Natural killer cell (primary cell): ENCODE results near the gene TMC4. TPM values are rescaled to one million over a fixed set of nuclear protein-coding genes. Genes with fewer than 3 reads are reported as not detected.

Experiments used
- ATAC-seq, 3 donors: fragments of 150-1000 bp in 2 of 3; fragments of 200-7000 bp in 1 of 3; cut with Tn5 transposase; 1 replicate in 1 of 3; 2 replicates in 2 of 3; pipeline ENCODE4 v1.10.0; 2021; ENCODE audit warnings: mild to moderate bottlenecking in 2 of 3, moderate library complexity in 2 of 3
- DNase-seq, 2 donors: peaks; one replicate each; pipeline versions ENCODE4 v3.0.0 to v3.0.0-alpha.2; 2013 to 2021; ENCODE audit warnings: mixed read lengths in 1 of 2
- H3K27ac ChIP-seq: one replicate; pipeline ENCODE4 v1.5.1; 2013; ENCODE audit warnings: mild to moderate bottlenecking, low read length
- H3K27me3 ChIP-seq: one replicate; pipeline ENCODE4 v1.6.1; 2013; ENCODE audit warnings: low read length; ENCODE audit not compliant: control insufficient read depth, insufficient read depth
- H3K36me3 ChIP-seq: one replicate; pipeline ENCODE4 v1.6.1; 2013; ENCODE audit warnings: low read length; ENCODE audit not compliant: control insufficient read depth, insufficient read depth
- H3K4me1 ChIP-seq: one replicate; pipeline ENCODE4 v1.6.1; 2013; ENCODE audit warnings: low read length; ENCODE audit not compliant: control insufficient read depth, insufficient read depth
- H3K4me3 ChIP-seq: one replicate; pipeline ENCODE4 v1.5.1; 2013; ENCODE audit warnings: low read length
- H3K9me3 ChIP-seq: one replicate; pipeline ENCODE4 v1.6.1; 2013; ENCODE audit warnings: low read length; ENCODE audit not compliant: control insufficient read depth, insufficient read depth
- H3K27ac Mint-ChIP-seq, 2 donors: one replicate each; pipeline ENCODE4 v1.8.0; 2022; ENCODE audit warnings: mild to moderate bottlenecking in 2 of 2, mixed read lengths in 2 of 2, moderate library complexity in 1 of 2
- H3K27me3 Mint-ChIP-seq, 2 donors: one replicate each; pipeline ENCODE4 v1.8.0; 2022; ENCODE audit warnings: low read depth in 2 of 2, mixed read lengths in 2 of 2
- H3K36me3 Mint-ChIP-seq: one replicate; pipeline ENCODE4 v1.8.0; 2022; ENCODE audit warnings: mixed read lengths
- H3K4me1 Mint-ChIP-seq, 2 donors: one replicate each; pipeline ENCODE4 v1.8.0; 2022; ENCODE audit warnings: mixed read lengths in 2 of 2
- H3K4me3 Mint-ChIP-seq: one replicate; pipeline ENCODE4 v1.8.0; 2022; ENCODE audit warnings: mild to moderate bottlenecking, moderate library complexity, mixed read lengths
- H3K9me3 Mint-ChIP-seq, 2 donors: one replicate each; pipeline ENCODE4 v1.8.0; 2022; ENCODE audit warnings: mixed read lengths in 2 of 2
- CTCF ChIP-seq: fragments of 200-600 bp; IDR thresholded peaks from one replicate; pipeline ENCODE4 v1.8.0; 2022; ENCODE audit warnings: antibody characterized with exemption
- WGBS: methylation state at CpG from one replicate; pipeline ENCODE4 v1.1.7; 2013; ENCODE audit warnings: missing lambda C conversion rate; ENCODE audit not compliant: insufficient coverage; 5-methylcytosine and 5-hydroxymethylcytosine counted together
- intact Hi-C: fragments of 100-400 bp; cut with micrococcal nuclease; formaldehyde crosslinking; loops from one replicate; pipeline ENCODE4 v1.14.2; 2022
- total RNA-seq, 4 donors: library from RNA; stranded (reverse); fragments of 120-200 nt in 1 of 4; gene quantifications; one replicate each; pipeline versions ENCODE4 v1.2.3 to v1.2.4, GENCODE V29; 2013 to 2022

TMC4 gene
- total RNA-seq, 3 donors from 2014 or later (not counting 1 experiment from before 2014, with no cell fraction given), result 7.2 to 8.2 (median 7.5) TPM

DNA sequence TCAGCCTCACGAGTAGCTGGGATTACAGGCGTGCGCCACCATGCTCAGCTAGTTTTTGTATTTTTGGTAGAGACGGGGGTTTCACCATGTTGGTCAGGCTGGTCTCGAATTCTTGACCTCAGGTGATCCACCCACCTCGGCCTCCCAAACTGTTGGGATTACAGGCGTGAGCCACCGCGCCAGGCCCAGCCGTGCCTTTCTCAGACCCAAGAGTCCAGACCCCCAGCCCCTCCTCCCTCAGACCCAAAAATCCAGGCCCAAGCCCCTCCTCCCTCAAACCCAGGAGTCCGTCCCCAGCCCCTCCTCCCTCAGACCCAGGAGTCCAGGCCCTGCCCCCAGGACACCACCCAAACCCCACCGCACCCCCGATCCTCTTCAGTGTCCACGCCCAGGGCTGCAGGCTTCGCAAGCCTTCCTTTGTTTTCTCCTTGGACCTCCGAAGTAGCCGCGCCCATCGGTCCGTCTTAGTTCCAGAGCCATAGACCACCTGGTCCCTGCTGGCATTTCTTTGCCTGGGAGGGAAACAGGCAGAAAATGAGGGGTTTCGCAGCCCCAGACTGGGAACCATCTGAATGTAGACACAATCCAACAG is 3.7 kb downstream of the TMC4 start:
- Mint-ChIP-seq H3K9me3 (no peaks in the 10 kb centered on the region), H3K4me3 (no peak overlapping the region), H3K27me3 (peaks cover 0 to 4% of the 10 kb centered on the region in 2 donors), H3K27ac (no peak overlapping the region), H3K36me3 (no peaks in the 10 kb centered on the region), H3K4me1 (peaks cover 10 to 26% of the 10 kb centered on the region in 2 donors)
- ATAC-seq (no peak), DNase-seq (no peak)
- Histone ChIP-seq H3K4me1 (peaks cover 27% of the 10 kb centered on the region), H3K27me3 (no peaks in the 10 kb centered on the region), H3K4me3 (no peak overlapping the region), H3K36me3 (no peaks in the 10 kb centered on the region), H3K9me3 (no peaks in the 10 kb centered on the region), H3K27ac (no peak overlapping the region)
- 92% methylated on average over 21 of the region's 21 CpGs for WGBS
- TF ChIP-seq CTCF, result no peak
- intact Hi-C loops, result no loop called here

- TF ChIP-seq CTCF, result peak; percentile 86
- Mint-ChIP-seq H3K27ac (peak overlapping the region in 1 of 2 donors; percentile 27), H3K36me3 (no peaks in the 10 kb centered on the region), H3K4me1 (peaks cover 12 to 31% of the 10 kb centered on the region in 2 donors), H3K4me3 (no peak overlapping the region), H3K27me3 (peaks cover 0 to 4% of the 10 kb centered on the region in 2 donors), H3K9me3 (no peaks in the 10 kb centered on the region)
- ATAC-seq, result peak; percentile 75 to 88 (median 82)
- intact Hi-C loops, result loop anchor here (1.0 kb wide), 2 partner anchors 63 to 98 kb away; no protein-coding TSS in a partner anchor
- 29% methylated on average over 25 of the region's 25 CpGs for WGBS
- Histone ChIP-seq H3K27ac (no peak overlapping the region), H3K4me1 (peaks cover 32% of the 10 kb centered on the region), H3K4me3 (no peak overlapping the region), H3K27me3 (no peaks in the 10 kb centered on the region), H3K9me3 (no peaks in the 10 kb centered on the region), H3K36me3 (no peaks in the 10 kb centered on the region)
- DNase-seq, result peak; percentile 89 to 94
Measured at GRCh38 chr19:54168174-54168917, 4.6 kb downstream of the TMC4 start.

GRCh38 chr19:54165222-54165621 is 7.7 kb downstream of the TMC4 start:
- peaks cover 33 to 58% of the 10 kb centered on the region in 2 donors for H3K4me1 Mint-ChIP-seq
- H3K36me3 Mint-ChIP-seq, result no peaks in the 10 kb centered on the region
- peaks cover 51% of the 10 kb centered on the region for H3K4me1 ChIP-seq
- ATAC-seq, result no peak
- H3K9me3 ChIP-seq, result no peaks in the 10 kb centered on the region
- no peaks in the 10 kb centered on the region for H3K27me3 ChIP-seq
- H3K36me3 ChIP-seq, result no peaks in the 10 kb centered on the region
- intact Hi-C loops, result no loop called here
- H3K4me3 ChIP-seq, result no peak overlapping the region
- H3K27ac ChIP-seq, result no peak overlapping the region
- peak overlapping the region; percentile 19 to 56 for H3K27ac Mint-ChIP-seq
- H3K4me3 Mint-ChIP-seq, result peak overlapping the region; percentile 28
- H3K27me3 Mint-ChIP-seq, result no peaks in the 10 kb centered on the region
- TF ChIP-seq CTCF, result no peak
- H3K9me3 Mint-ChIP-seq, result no peaks in the 10 kb centered on the region
- DNase-seq, result no peak
- 96% methylated on average over 25 of the region's 25 CpGs for WGBS
